Posterior cingulate gyrus (tissue), 11 donors: ENCODE measurements around the gene COL23A1.
A peak's percentile ranks its signal among the peaks of the same experiment; 100 is the strongest.
"Not testable (repeated sequence)": the region's sequence is repeated elsewhere in the genome, so short reads cannot be mapped to it uniquely, and the experiment has no call there.

ENCODE experiments used
- DNase-seq, 10 donors: peaks; one replicate each; pipeline versions ENCODE4 v3.0.0 to v3.0.0-alpha.2; 2020 to 2021; ENCODE audit warnings: mixed read lengths in 3 of 10
- intact Hi-C: fragments of 100-400 bp; cut with DNase I; formaldehyde crosslinking; loops from one replicate; pipeline ENCODE4 v1.15.1; 2023

The COL23A1 gene

DNA sequence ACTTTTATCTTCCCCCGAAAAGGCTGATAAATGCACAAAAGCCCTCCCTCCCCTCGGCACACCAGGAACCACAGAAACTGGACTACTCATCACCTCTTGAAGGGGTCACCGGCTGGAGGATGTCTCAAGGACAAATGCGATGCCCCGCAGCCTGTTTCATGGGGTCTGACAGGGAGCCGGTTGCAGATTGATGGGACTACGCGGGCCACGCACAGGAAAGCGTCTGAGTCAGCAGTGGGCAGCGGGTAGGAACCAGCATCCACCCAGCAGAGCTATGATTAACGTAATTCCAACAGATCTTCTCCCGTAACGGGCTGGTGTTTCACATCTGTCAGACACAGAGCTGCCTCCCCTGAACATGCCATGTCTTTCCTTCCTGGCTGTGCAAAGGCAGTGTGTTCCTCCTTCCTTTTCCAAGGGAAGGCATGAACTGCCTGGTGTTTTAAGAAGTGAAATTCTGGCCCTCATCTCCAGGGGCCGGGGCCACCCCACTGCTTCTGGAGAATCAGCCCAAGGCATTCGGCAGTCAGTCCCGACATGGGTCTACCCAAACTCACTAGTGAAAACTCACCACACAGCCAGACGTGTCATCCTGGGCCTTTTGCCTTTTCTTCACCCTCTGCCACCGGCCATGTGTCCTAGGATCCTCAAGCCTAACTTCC is 213.1 kb downstream of the COL23A1 start:
- intact Hi-C loops: no loop called here

GRCh38 chr5:178375348-178375747 is 214.8 kb downstream of the COL23A1 start:
- intact Hi-C loops: no loop called here
- peak in 3 of 10 donors; percentile 37 to 74 (median 58) for DNase-seq

More for the DNA sequence above, 213.1 kb downstream of the COL23A1 start:
- peak in 3 of 10 donors; percentile 49 to 69 (median 61) for DNase-seq

- DNase-seq: peak in 4 of 10 donors; percentile 11 to 80 (median 62)
- intact Hi-C loops: no loop called here
Observed at GRCh38 chr5:178373711-178374110, 216.5 kb downstream of the COL23A1 start.

DNA sequence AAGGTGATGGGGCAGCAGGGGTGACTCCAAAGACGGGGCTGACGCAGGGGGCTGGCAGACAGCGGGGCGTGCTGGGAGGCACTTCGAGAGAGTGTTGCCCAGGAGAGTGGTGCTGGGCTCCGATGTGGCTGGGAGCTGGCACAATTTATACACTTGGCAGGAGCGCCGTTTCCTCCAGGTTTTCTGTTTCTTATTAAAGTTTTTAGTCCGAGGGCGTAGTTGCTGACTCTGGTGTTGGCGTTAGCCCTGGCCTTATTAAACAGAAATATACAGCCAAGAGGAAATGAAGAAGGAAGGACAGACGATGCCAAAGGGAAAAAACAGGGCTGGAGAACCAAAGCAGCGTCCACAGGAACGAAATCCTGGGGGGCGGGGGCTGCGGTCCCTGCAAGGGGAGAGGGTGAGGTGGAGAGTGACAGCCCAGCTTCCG is 218.0 kb downstream of the COL23A1 start:
- DNase-seq: peak in 4 of 10 donors; percentile 14 to 77 (median 74)
- intact Hi-C loops: no loop called here

DNA sequence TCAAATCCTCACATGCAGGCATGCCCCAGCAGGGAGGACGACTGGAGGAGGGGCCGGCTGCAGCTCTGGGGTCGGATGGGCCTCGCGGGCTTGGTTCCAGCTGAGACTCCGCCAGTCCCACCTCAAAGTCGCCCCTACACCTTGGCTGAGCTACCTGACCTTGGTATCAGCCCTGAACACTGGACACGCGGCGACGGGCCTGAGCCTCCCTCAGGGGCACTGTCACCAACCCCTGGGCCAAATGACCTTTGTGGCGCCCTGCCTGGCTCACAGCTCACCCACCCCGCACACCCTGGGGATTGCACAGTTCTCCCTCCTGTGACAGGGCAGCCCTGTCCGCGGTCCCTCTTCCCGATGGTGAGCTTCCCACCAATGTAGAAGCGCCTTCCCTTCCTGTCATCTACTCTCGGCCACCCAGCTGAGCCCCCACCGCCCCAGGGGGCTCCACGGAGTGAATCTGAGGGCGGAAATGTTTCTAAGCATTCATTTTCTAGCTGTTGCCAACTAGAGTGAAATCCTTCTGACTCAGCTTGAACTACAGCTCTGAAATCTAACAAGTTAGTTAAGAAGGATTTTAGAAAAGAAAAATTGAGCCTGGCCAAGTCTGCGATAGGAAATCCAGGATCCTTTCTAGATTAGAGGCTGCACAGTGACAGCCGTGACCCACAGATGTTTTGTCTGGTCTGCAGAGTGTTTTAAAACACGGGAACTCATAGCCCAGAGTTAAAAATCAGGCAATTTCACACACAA is 218.7 kb downstream of the COL23A1 start:
- intact Hi-C loops: no loop called here
- DNase-seq: peak in 4 of 10 donors; percentile 1 to 83 (median 63)

DNA sequence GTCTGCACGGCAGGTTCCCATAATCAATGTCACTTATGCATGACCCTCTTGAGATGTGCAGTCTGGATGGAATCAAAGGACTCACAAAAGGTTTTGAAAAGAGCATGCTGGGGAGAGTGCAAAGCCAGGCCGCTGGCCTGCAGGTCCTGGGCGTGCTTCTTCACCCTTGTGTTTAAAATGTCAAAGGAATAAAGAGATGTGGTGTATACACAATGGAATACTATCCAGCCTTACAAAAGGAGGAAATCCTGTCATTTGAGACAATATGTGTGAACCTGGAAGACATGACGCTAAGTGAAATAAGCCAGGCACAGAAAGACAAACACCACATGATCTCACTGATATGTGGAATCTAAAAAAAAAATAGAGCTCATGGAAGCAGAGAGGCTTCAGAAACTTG is 220.1 kb downstream of the COL23A1 start:
- peak in 1 of 10 donors; percentile 3 for DNase-seq
- intact Hi-C loops: no loop called here

- DNase-seq, intact Hi-C loops: not testable (repeated sequence)
Observed at GRCh38 chr5:178369469-178369868, 220.7 kb downstream of the COL23A1 start.

DNA sequence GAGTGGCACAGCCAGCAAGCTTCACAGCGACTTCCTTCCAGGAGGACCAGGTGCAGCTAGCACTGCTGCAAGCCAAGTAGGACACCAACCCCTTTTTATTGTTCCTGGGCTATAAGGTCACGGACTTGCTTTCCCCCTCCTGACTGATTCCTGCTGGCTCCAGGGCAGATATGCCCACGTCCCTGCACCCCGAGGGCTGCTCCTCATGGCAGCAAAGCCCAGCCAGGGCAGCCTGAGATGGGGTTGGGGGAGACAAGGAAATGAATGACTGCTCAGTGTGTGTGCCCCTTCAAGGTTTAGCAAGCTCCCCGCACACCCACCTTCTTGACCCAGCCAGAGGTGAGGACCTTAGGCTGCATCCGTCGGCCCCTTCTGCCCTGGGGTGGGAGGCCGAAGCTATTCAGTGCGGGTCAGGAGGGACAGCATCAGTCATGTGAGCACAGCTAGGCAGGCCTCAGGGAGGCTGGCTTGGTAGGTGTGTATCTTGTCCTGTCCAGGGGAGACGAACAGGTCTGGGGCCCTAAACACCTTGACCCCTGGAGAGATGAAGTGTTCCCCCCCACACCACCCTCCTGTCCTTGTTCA is 221.4 kb downstream of the COL23A1 start:
- intact Hi-C loops: no loop called here
- DNase-seq: peak in 4 of 10 donors; percentile 13 to 53 (median 36)

DNA sequence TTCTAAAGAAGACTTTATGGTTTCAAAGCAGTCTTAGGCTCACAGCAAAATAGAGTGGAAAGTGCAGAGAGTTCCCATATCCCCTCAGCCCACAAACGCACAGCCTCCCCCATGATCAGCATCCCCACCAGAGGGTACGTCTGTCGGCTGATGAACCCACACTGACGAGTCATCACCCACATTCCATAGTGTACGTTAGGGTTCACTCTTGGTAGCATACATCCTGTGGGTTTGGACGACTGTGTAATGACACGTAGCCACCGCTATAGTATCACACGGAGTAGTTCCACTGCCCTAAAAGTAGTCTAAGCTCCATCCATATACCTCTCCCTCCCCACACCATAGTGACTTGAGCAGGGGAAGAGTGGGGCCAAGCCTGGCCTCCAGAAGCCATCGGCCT is 221.9 kb downstream of the COL23A1 start:
- intact Hi-C loops: no loop called here
- peak in 4 of 10 donors; percentile 0 to 24 (median 16) for DNase-seq

GRCh38 chr5:178367736-178368120 is 222.5 kb downstream of the COL23A1 start:
- DNase-seq: peak in 4 of 10 donors; percentile 11 to 73 (median 62)
- intact Hi-C loops: no loop called here

GRCh38 chr5:178366998-178367735 is 223.0 kb downstream of the COL23A1 start:
- intact Hi-C loops: no loop called here
- DNase-seq: peak in 4 of 10 donors; percentile 2 to 52 (median 34)

GRCh38 chr5:178365501-178366440 is 224.4 kb downstream of the COL23A1 start:
- peak in 4 of 10 donors; percentile 17 to 80 (median 68) for DNase-seq
- intact Hi-C loops: no loop called here

GRCh38 chr5:178364326-178364675 is 225.9 kb downstream of the COL23A1 start:
- intact Hi-C loops: no loop called here
- DNase-seq: peak in 3 of 10 donors; percentile 4 to 62 (median 42)

DNA sequence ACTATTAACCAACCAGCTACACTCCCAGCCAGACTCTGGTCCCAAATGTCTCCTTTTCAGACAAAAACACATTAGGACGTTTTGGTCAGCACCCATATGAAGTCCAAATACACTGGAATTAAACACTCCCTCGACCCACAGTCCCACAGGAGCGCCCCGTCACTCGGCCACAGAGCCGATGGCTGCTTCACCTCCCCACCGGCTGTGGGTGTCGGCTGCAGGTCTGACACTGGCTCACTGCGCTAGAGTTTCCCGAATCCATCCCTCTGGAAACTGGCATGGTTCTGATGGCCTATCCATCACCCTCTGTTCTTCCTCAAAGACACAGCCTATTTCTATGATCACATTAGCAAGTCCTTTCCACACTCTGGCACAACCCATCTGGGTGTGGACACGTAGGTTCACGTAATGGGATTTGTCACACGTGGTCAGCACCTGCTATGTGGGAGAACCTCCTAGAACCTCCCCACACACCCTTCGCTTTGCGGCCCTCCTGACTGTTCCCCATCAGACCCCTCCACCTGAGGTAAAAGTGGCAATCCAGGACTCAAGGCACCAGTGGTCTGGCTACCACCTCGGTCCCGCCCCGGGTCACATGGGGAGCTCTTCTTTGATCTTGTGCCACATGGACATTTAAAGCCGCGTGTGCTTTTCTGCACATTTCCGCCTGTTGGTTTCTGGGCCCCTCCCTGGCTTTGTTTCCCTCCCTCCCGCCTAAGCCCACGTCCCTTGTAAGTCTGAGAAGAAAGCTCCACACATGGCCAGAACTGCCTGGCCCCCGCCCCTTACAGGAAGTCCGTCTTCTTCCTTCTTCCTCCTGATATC is 226.5 kb downstream of the COL23A1 start:
- intact Hi-C loops: no loop called here
- peak in 4 of 10 donors; percentile 7 to 74 (median 58) for DNase-seq

GRCh38 chr5:178361657-178362445 is 228.3 kb downstream of the COL23A1 start:
- intact Hi-C loops: no loop called here
- peak in 4 of 10 donors; percentile 15 to 74 (median 48) for DNase-seq

DNA sequence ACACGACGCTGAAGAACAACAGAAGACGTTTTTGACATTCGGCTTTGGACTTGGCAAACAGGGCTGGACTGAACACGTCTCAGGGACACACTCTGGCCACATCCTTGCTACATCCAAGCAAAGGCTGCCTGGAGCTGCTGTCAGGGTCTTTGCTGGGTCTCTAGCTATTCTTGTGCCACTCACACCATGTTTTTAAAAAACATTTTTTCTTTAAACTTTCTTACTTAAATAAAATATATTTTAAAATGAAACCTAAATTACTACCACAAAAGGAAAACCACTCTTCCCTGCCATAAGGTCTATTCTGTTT is 229.3 kb downstream of the COL23A1 start:
- peak in 2 of 10 donors; percentile 46 to 54 for DNase-seq
- intact Hi-C loops: no loop called here

DNA sequence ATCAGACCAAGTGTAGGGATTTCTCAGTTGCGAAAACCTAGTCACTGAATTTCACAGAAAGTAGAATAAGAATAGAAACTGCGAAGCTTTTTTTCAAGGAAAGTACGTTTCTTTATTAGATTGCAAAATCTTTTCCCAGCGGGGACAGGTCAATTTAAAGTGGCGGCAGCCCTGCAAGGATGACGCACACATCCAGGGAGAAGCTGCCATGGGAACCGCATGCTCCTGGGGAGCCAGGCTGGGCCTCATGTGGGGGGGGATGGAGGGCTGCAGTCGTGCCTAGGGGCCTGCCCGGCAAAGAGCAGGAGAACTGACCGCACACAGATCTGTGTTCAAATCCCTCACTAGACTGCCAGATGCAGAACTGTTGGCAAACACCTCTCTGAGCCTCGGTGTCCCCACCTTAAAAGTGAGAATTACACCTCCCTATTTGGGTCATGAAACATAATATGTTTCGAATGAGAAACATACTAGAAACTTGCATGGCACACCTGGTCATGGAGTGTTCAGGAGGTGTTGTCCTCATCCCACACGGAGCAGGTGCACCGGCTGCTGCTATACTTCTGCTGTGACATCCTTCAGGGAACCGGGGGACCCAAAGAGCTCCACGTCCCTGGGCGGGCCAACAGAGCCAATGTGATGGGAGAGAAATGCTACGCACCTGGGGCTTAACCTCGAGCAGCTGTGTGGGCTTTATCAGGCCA is 229.8 kb downstream of the COL23A1 start:
- DNase-seq: peak in 3 of 10 donors; percentile 44 to 62 (median 47)
- intact Hi-C loops: no loop called here
